Stomach (tissue), 4 donors: ENCODE results near the gene SMYD3.

Experiments used
- CTCF ChIP-seq, 7 experiments: fragments of 450-650 bp in 4 of 7; fragments of 200-600 bp in 3 of 7; sonication (generic) in 3 of 7; IDR thresholded peaks; one replicate each; pipeline ENCODE4 v1.5.1; 2016 to 2019; ENCODE audit warnings: antibody characterized with exemption in 7 of 7, control low read depth in 2 of 7, mild to moderate bottlenecking in 1 of 7
- EP300 ChIP-seq: sonication (generic); formaldehyde crosslinking; IDR thresholded peaks from one replicate; pipeline ENCODE4 v1.6.1; 2017; ENCODE audit warnings: antibody characterized with exemption
- POLR2A ChIP-seq, 4 donors: fragments of 450-650 bp; IDR thresholded peaks; one replicate each; pipeline ENCODE4 v1.6.1; 2016; ENCODE audit warnings: antibody characterized with exemption in 4 of 4, control low read depth in 2 of 4, mild to moderate bottlenecking in 1 of 4, moderate library complexity in 1 of 4

DNA sequence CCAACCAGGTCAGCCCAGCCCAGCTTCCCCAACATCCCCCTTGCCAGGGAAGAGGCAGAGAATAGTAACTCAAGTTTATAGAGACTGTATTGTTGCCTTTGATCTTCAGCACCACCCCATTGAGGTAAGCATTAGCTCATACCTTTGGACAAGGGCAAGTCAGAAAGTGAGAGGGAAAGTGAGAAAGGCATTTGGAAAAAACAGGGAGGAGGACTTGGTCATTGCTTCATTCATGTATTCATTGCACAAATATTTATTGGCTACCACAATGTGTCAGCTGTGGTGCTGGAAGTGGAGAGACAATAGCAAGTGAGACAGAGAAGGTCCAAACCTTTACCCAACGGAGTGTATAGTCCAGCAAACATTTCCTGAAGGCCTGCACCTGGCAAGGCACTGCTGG, 791.1 kb downstream of the SMYD3 start:
- TF ChIP-seq CTCF (IDR thresholded peaks at IDR 0.05) (no peak), POLR2A (IDR thresholded peaks at IDR 0.05) (no peak), EP300 (no peak)
